HL-60 (cell line): ENCODE results near the gene FAM24B.
"Not testable (repeated sequence)": the region's sequence is repeated elsewhere in the genome, so short reads cannot be mapped to it uniquely, and the experiment has no call there.

Experiments used
- DNase-seq, 2 experiments: peaks; one replicate each; pipeline ENCODE4 v3.0.0-alpha.2; 2010 to 2020; ENCODE audit warnings: low read depth in 1 of 2, low spot score in 1 of 2
- H3K27ac ChIP-seq: fragments of 250-450 bp; sonication (Bioruptor Pico); replicated peaks from 2 replicates; pipeline ENCODE4 v1.5.1; 2020; ENCODE audit warnings: mild to moderate bottlenecking, moderate library complexity
- H3K27me3 ChIP-seq: fragments of 250-450 bp; sonication (Bioruptor Pico); 2 replicates; pipeline ENCODE4 v1.5.1; 2021; ENCODE audit warnings: mild to moderate bottlenecking, moderate library complexity; ENCODE audit not compliant: insufficient read depth, poor library complexity, severe bottlenecking
- H3K4me3 ChIP-seq: replicated peaks from 2 replicates; pipeline ENCODE4 v1.5.1; 2011; ENCODE audit warnings: mild to moderate bottlenecking, control low read depth, low read length; ENCODE audit not compliant: insufficient read depth
- CTCF ChIP-seq: IDR thresholded peaks from one replicate; pipeline ENCODE4 v1.5.1; 2011; ENCODE audit warnings: low read length, control low read depth, inconsistent platforms; ENCODE audit not compliant: insufficient read depth
- GABPA ChIP-seq: IDR thresholded peaks from 2 replicates; pipeline ENCODE4 v1.6.1; 2012; ENCODE audit warnings: low read depth
- POLR2AphosphoS5 ChIP-seq: IDR thresholded peaks from 2 replicates; pipeline ENCODE4 v1.6.1; 2012; ENCODE audit warnings: low read depth
- REST ChIP-seq: IDR thresholded peaks from 2 replicates; pipeline ENCODE4 v1.6.1; 2012; ENCODE audit warnings: low read depth; ENCODE audit not compliant: insufficient replicate concordance
- SPI1 ChIP-seq: IDR thresholded peaks from 2 replicates; pipeline ENCODE4 v1.6.1; 2012; ENCODE audit warnings: low read depth, mild to moderate bottlenecking, borderline replicate concordance

FAM24B gene

GRCh38 chr10:122861711-122862161 lies 17.6 kb downstream of the FAM24B start:
- TF ChIP-seq SPI1 (no peak), GABPA (no peak), CTCF (no peak), REST (no peak), POLR2AphosphoS5 (no peak)
- H3K27ac ChIP-seq: no peak overlapping the region
- H3K27me3 ChIP-seq: peaks cover 6% of the 10 kb centered on the region
- DNase-seq: no peak
- H3K4me3 ChIP-seq: no peak overlapping the region

GRCh38 chr10:122859527-122859926 lies 19.9 kb downstream of the FAM24B start:
- Histone ChIP-seq H3K4me3 (no peak overlapping the region), H3K27ac (no peak overlapping the region), H3K27me3 (peaks cover 6% of the 10 kb centered on the region)
- TF ChIP-seq REST (no peak), SPI1 (no peak), POLR2AphosphoS5 (no peak), CTCF (no peak), GABPA (no peak)
- DNase-seq: no peak

GRCh38 chr10:122858042-122858441 lies 21.3 kb downstream of the FAM24B start:
- H3K27me3 ChIP-seq, DNase-seq, H3K4me3 ChIP-seq, H3K27ac ChIP-seq: not testable (repeated sequence)

- Histone ChIP-seq H3K27me3 (no peaks in the 10 kb centered on the region), H3K27ac (no peak overlapping the region), H3K4me3 (no peak overlapping the region)
- TF ChIP-seq SPI1: no peak
- no peak for TF ChIP-seq REST
- TF ChIP-seq POLR2AphosphoS5: no peak
- no peak for TF ChIP-seq GABPA
- no peak for TF ChIP-seq CTCF
- no peak for DNase-seq
These were observed 22.5 kb downstream of the FAM24B start for GRCh38 chr10:122856902-122857301.
